H1 (cell line): ENCODE measurements around the gene CENATAC.

Experiments
- ASH2L ChIP-seq: fragments of 200-600, 300-600 bp; sonication (generic); IDR thresholded peaks from one replicate; pipeline ENCODE4 v1.7.1; 2017; ENCODE audit warnings: low read length
- CEBPB ChIP-seq: IDR thresholded peaks from 2 replicates; pipeline ENCODE4 v1.6.1; 2012; ENCODE audit warnings: low read depth, low read length
- EP300 ChIP-seq, 2 experiments: IDR thresholded peaks; 1 replicate in 1 of 2; 2 replicates in 1 of 2; pipeline ENCODE4 v1.6.1; 2011 to 2012; ENCODE audit warnings: low read depth in 2 of 2, low read length in 2 of 2, mild to moderate bottlenecking in 2 of 2, borderline replicate concordance in 1 of 2, inconsistent platforms in 1 of 2, moderate library complexity in 1 of 2
- POLR2AphosphoS5 ChIP-seq: IDR thresholded peaks from 2 replicates; pipeline ENCODE4 v1.6.1; 2011; ENCODE audit warnings: low read depth, low read length
- RBBP5 ChIP-seq: IDR thresholded peaks from 2 replicates; pipeline ENCODE4 v1.7.1; 2012; ENCODE audit warnings: low read depth, mild to moderate bottlenecking, inconsistent platforms, low read length, moderate library complexity, borderline replicate concordance
- RFX5 ChIP-seq: IDR thresholded peaks from 2 replicates; pipeline ENCODE4 v1.6.1; 2011; ENCODE audit warnings: low read depth, low read length, improper control_type of control experiment, borderline replicate concordance
- YY1 ChIP-seq: IDR thresholded peaks from 2 replicates; pipeline ENCODE4 v1.6.1; 2011; ENCODE audit warnings: low read depth, mild to moderate bottlenecking, low read length
- ZNF274 ChIP-seq: IDR thresholded peaks from 2 replicates; pipeline ENCODE4 v1.7.0; 2012; ENCODE audit warnings: low read length, borderline replicate concordance; ENCODE audit errors: extremely low read depth
- TF ChIP-seq, protein P1 (sequence below), 3 experiments: IDR thresholded peaks; 1 replicate in 2 of 3; 2 replicates in 1 of 3; pipeline versions ENCODE4 v1.5.1 to v1.6.1; 2011; ENCODE audit warnings: low read length in 3 of 3, mild to moderate bottlenecking in 3 of 3, inconsistent platforms in 2 of 3, low read depth in 1 of 3, moderate library complexity in 1 of 3; ENCODE audit not compliant: insufficient read depth in 1 of 3; ENCODE audit errors: control extremely low read depth in 1 of 3
- TF ChIP-seq, protein P2 (sequence below): IDR thresholded peaks from 2 replicates; pipeline ENCODE4 v1.6.1; 2011; ENCODE audit warnings: low read length, improper control_type of control experiment

DNA sequence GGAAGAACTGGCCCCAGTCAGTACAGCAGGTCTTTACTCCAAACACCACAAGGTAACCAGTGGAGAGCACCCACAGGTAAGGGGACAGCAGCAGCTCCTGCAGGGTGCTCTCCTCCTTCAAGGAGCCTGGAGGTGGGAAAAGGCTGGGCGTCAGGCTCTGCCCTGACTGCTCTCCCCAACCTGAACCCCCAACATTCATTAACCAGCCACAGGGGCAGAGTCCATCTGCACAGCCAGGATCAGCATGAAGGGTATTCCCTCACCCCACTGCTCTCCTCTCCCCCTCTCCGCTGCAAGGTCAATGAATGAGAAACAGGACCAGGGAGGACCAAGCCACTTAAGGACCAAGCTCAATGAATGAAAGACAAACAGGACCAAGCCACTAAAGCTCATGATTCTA is 29.0 kb downstream of the CENATAC start:
- TF ChIP-seq YY1 (no peak), EP300 (IDR thresholded peaks at IDR 0.05; ENCODE audit: borderline replicate concordance in 1 of 2, low read depth in 2 of 2, low read length in 2 of 2) (no peak), ASH2L (no peak), RBBP5 (no peak), RFX5 (no peak), POLR2AphosphoS5 (no peak), CEBPB (no peak), ZNF274 (no peak)
- TF ChIP-seq, protein P1, sequence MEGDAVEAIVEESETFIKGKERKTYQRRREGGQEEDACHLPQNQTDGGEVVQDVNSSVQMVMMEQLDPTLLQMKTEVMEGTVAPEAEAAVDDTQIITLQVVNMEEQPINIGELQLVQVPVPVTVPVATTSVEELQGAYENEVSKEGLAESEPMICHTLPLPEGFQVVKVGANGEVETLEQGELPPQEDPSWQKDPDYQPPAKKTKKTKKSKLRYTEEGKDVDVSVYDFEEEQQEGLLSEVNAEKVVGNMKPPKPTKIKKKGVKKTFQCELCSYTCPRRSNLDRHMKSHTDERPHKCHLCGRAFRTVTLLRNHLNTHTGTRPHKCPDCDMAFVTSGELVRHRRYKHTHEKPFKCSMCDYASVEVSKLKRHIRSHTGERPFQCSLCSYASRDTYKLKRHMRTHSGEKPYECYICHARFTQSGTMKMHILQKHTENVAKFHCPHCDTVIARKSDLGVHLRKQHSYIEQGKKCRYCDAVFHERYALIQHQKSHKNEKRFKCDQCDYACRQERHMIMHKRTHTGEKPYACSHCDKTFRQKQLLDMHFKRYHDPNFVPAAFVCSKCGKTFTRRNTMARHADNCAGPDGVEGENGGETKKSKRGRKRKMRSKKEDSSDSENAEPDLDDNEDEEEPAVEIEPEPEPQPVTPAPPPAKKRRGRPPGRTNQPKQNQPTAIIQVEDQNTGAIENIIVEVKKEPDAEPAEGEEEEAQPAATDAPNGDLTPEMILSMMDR (IDR thresholded peaks at IDR 0.05; ENCODE audit: control extremely low read depth in 1 of 3, insufficient read depth in 1 of 3, low read depth in 1 of 3, low read length in 3 of 3) = no peak
- TF ChIP-seq, protein P2, sequence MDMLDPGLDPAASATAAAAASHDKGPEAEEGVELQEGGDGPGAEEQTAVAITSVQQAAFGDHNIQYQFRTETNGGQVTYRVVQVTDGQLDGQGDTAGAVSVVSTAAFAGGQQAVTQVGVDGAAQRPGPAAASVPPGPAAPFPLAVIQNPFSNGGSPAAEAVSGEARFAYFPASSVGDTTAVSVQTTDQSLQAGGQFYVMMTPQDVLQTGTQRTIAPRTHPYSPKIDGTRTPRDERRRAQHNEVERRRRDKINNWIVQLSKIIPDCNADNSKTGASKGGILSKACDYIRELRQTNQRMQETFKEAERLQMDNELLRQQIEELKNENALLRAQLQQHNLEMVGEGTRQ = no peak
